CD8-positive, alpha-beta memory T cell (primary cell): Measurements from ENCODE around the gene LGI2. TPM values are rescaled to one million over a fixed set of nuclear protein-coding genes. Genes with fewer than 3 reads are reported as not detected.
"Not testable (repeated sequence)": the region's sequence is repeated elsewhere in the genome, so short reads cannot be mapped to it uniquely, and the experiment has no call there.

Experiments used
- CTCF ChIA-PET: fragments of 350-600 bp; sonication (Branson Sonifier 250); formaldehyde crosslinking; loops from one replicate; lab custom pipeline; 2021; ENCODE audit warnings: antibody characterized with exemption; lab: Charles Lee
- POLR2A ChIA-PET: fragments of 350-600 bp; sonication (Branson Sonifier 250); formaldehyde crosslinking; loops from one replicate; lab custom pipeline; 2021; ENCODE audit warnings: antibody characterized with exemption; lab: Charles Lee
- DNase-seq, 5 donors: peaks; one replicate each; pipeline versions ENCODE4 v3.0.0 to v3.0.0-alpha.2; 2020 to 2022; ENCODE audit warnings: mixed read lengths in 1 of 5
- H3K27ac ChIP-seq: one replicate; pipeline ENCODE4 v1.7.0; 2013; ENCODE audit warnings: low read depth, mild to moderate bottlenecking, low read length, moderate library complexity
- H3K27me3 ChIP-seq: 2 replicates; pipeline ENCODE4 v1.7.0; 2013; ENCODE audit warnings: low read length, mild to moderate bottlenecking; ENCODE audit not compliant: insufficient read depth, poor library complexity, severe bottlenecking
- H3K36me3 ChIP-seq: 2 replicates; pipeline ENCODE4 v1.7.0; 2013; ENCODE audit warnings: mild to moderate bottlenecking, low read length, moderate library complexity; ENCODE audit not compliant: insufficient read depth
- H3K4me1 ChIP-seq: 2 replicates; pipeline ENCODE4 v1.7.0; 2013; ENCODE audit warnings: mild to moderate bottlenecking, low read length, moderate library complexity; ENCODE audit not compliant: insufficient read depth
- H3K4me3 ChIP-seq: 2 replicates; pipeline ENCODE4 v1.7.0; 2013; ENCODE audit warnings: mild to moderate bottlenecking, low read length
- H3K9me3 ChIP-seq: 2 replicates; pipeline ENCODE4 v1.7.0; 2013; ENCODE audit warnings: mild to moderate bottlenecking, low read length
- H3K27ac Mint-ChIP-seq, 8 donors: one replicate each; pipeline ENCODE4 v1.8.0; 2020 to 2021; ENCODE audit warnings: mixed read lengths in 8 of 8, mild to moderate bottlenecking in 6 of 8, inconsistent platforms in 3 of 8, moderate library complexity in 3 of 8
- H3K27me3 Mint-ChIP-seq, 2 donors: one replicate each; pipeline ENCODE4 v1.8.0; 2020 to 2021; ENCODE audit warnings: mixed read lengths in 2 of 2, mild to moderate bottlenecking in 1 of 2, moderate library complexity in 1 of 2
- H3K36me3 Mint-ChIP-seq, 3 donors: one replicate each; pipeline ENCODE4 v1.8.0; 2020 to 2021; ENCODE audit warnings: mixed read lengths in 3 of 3, inconsistent platforms in 1 of 3, mild to moderate bottlenecking in 1 of 3
- H3K4me1 Mint-ChIP-seq, 3 donors: one replicate each; pipeline ENCODE4 v1.8.0; 2020 to 2021; ENCODE audit warnings: mixed read lengths in 3 of 3, inconsistent platforms in 1 of 3, mild to moderate bottlenecking in 1 of 3
- H3K4me3 Mint-ChIP-seq, 7 donors: one replicate each; pipeline ENCODE4 v1.8.0; 2020 to 2021; ENCODE audit warnings: mixed read lengths in 7 of 7, mild to moderate bottlenecking in 6 of 7, moderate library complexity in 4 of 7, inconsistent platforms in 2 of 7
- H3K9me3 Mint-ChIP-seq, 5 donors: one replicate each; pipeline ENCODE4 v1.8.0; 2020 to 2022; ENCODE audit warnings: mixed read lengths in 5 of 5, mild to moderate bottlenecking in 3 of 5, moderate library complexity in 2 of 5, inconsistent platforms in 1 of 5
- polyA plus RNA-seq: library from polyadenylated mRNA; unstranded; fragments of 300-500 nt; fragmentation: Illumina TruSeq; gene quantifications from one replicate; pipeline ENCODE4 v1.2.3, GENCODE V29; 2021
- total RNA-seq, 2 experiments: library from RNA; stranded (reverse); gene quantifications; one replicate each; pipeline ENCODE4 v1.2.3, GENCODE V29; 2021

Gene LGI2
- total and polyA plus RNA-seq, 3 experiments from 2014 or later: not detected

- ChIA-PET POLR2A (no interaction called here), CTCF (interaction anchor here (1.1 kb wide), 1 partner anchor 14 kb away, joined by 3 read pairs; no protein-coding TSS in a partner anchor)
- no peaks in the 10 kb centered on the region for H3K36me3 Mint-ChIP-seq
These were observed 37.6 kb upstream of the LGI2 start for GRCh38 chr4:25068386-25068785.

GRCh38 chr4:25065932-25066590, 35.3 kb upstream of the LGI2 start:
- no peak overlapping the region for H3K4me3 ChIP-seq
- POLR2A ChIA-PET: no interaction called here

More at GRCh38 chr4:25068386-25068785, 37.6 kb upstream of the LGI2 start:
- no peak overlapping the region for H3K27ac Mint-ChIP-seq
- no peak overlapping the region for H3K4me3 Mint-ChIP-seq
- no peaks in the 10 kb centered on the region for H3K36me3 ChIP-seq
- H3K4me3 ChIP-seq: no peak overlapping the region
- H3K4me1 ChIP-seq: no peaks in the 10 kb centered on the region
- DNase-seq: no peak
- H3K27me3 ChIP-seq: no peaks in the 10 kb centered on the region
- H3K27ac ChIP-seq: no peak overlapping the region
- no peaks in the 10 kb centered on the region for H3K4me1 Mint-ChIP-seq
- H3K9me3 ChIP-seq: no peaks in the 10 kb centered on the region
- peaks cover 0 to 7% (median 0%) of the 10 kb centered on the region in 5 donors for H3K9me3 Mint-ChIP-seq
- peaks cover 10 to 29% of the 10 kb centered on the region in 2 donors for H3K27me3 Mint-ChIP-seq

GRCh38 chr4:25065431-25065858, 34.7 kb upstream of the LGI2 start:
- Mint-ChIP-seq H3K4me3 (no peak overlapping the region), H3K4me1 (no peaks in the 10 kb centered on the region), H3K9me3 (peaks cover 0 to 5% (median 0%) of the 10 kb centered on the region in 5 donors), H3K36me3 (no peaks in the 10 kb centered on the region), H3K27me3 (peaks cover 10 to 28% of the 10 kb centered on the region in 2 donors), H3K27ac (no peak overlapping the region)
- CTCF ChIA-PET: no interaction called here
- no peaks in the 10 kb centered on the region for H3K4me1 ChIP-seq
- H3K27me3 ChIP-seq: no peaks in the 10 kb centered on the region
- H3K36me3 ChIP-seq: no peaks in the 10 kb centered on the region
- no peak overlapping the region for H3K4me3 ChIP-seq
- POLR2A ChIA-PET: no interaction called here
- no peak overlapping the region for H3K27ac ChIP-seq
- H3K9me3 ChIP-seq: no peaks in the 10 kb centered on the region
- no peak for DNase-seq

More at GRCh38 chr4:25065932-25066590, 35.3 kb upstream of the LGI2 start:
- Mint-ChIP-seq H3K36me3 (no peaks in the 10 kb centered on the region), H3K27me3 (peaks cover 10 to 29% of the 10 kb centered on the region in 2 donors), H3K27ac (no peak overlapping the region), H3K9me3 (peaks cover 0 to 5% (median 0%) of the 10 kb centered on the region in 5 donors), H3K4me3 (no peak overlapping the region), H3K4me1 (no peaks in the 10 kb centered on the region)
- H3K27ac ChIP-seq: no peak overlapping the region
- no peak for DNase-seq
- H3K4me1 ChIP-seq: no peaks in the 10 kb centered on the region
- no peaks in the 10 kb centered on the region for H3K36me3 ChIP-seq
- H3K27me3 ChIP-seq: no peaks in the 10 kb centered on the region
- no peaks in the 10 kb centered on the region for H3K9me3 ChIP-seq
- CTCF ChIA-PET: no interaction called here

- peaks cover 10 to 27% of the 10 kb centered on the region in 2 donors for H3K27me3 Mint-ChIP-seq
- H3K4me3 ChIP-seq, POLR2A ChIA-PET, H3K9me3 ChIP-seq, H3K36me3 Mint-ChIP-seq, H3K27me3 ChIP-seq, H3K4me3 Mint-ChIP-seq, H3K36me3 ChIP-seq, H3K4me1 ChIP-seq, DNase-seq, CTCF ChIA-PET, H3K9me3 Mint-ChIP-seq, H3K27ac Mint-ChIP-seq, H3K4me1 Mint-ChIP-seq, H3K27ac ChIP-seq: not testable (repeated sequence)
These were observed 33.7 kb upstream of the LGI2 start for GRCh38 chr4:25064447-25064846.

GRCh38 chr4:25063116-25063515, 32.4 kb upstream of the LGI2 start:
- Mint-ChIP-seq H3K27ac (no peak overlapping the region), H3K9me3 (peaks cover 0 to 5% (median 0%) of the 10 kb centered on the region in 5 donors), H3K4me3 (no peak overlapping the region), H3K27me3 (peaks cover 11 to 22% of the 10 kb centered on the region in 2 donors), H3K36me3 (no peaks in the 10 kb centered on the region), H3K4me1 (no peaks in the 10 kb centered on the region)
- POLR2A ChIA-PET: no interaction called here
- no peaks in the 10 kb centered on the region for H3K9me3 ChIP-seq
- H3K36me3 ChIP-seq: no peaks in the 10 kb centered on the region
- no peak for DNase-seq
- H3K27me3 ChIP-seq: no peaks in the 10 kb centered on the region
- no peaks in the 10 kb centered on the region for H3K4me1 ChIP-seq
- CTCF ChIA-PET: no interaction called here
- H3K27ac ChIP-seq: no peak overlapping the region
- H3K4me3 ChIP-seq: no peak overlapping the region

GRCh38 chr4:25062098-25062497, 31.4 kb upstream of the LGI2 start:
- ChIA-PET CTCF (no interaction called here), POLR2A (no interaction called here)
- H3K4me1 Mint-ChIP-seq: no peaks in the 10 kb centered on the region
- Histone ChIP-seq H3K9me3 (no peaks in the 10 kb centered on the region), H3K36me3 (no peaks in the 10 kb centered on the region), H3K4me3 (no peak overlapping the region), H3K27ac (no peak overlapping the region), H3K4me1 (no peaks in the 10 kb centered on the region), H3K27me3 (no peaks in the 10 kb centered on the region)
- no peaks in the 10 kb centered on the region for H3K36me3 Mint-ChIP-seq
- H3K27ac Mint-ChIP-seq: no peak overlapping the region
- H3K9me3 Mint-ChIP-seq: peaks cover 0 to 3% (median 0%) of the 10 kb centered on the region in 5 donors
- H3K27me3 Mint-ChIP-seq: peaks cover 13 to 23% of the 10 kb centered on the region in 2 donors
- H3K4me3 Mint-ChIP-seq: no peak overlapping the region
- DNase-seq: no peak

GRCh38 chr4:25061602-25062001, 30.9 kb upstream of the LGI2 start:
- ChIA-PET POLR2A (no interaction called here), CTCF (no interaction called here)
- no peaks in the 10 kb centered on the region for H3K36me3 Mint-ChIP-seq
- no peak overlapping the region for H3K4me3 Mint-ChIP-seq
- Histone ChIP-seq H3K4me1 (no peaks in the 10 kb centered on the region), H3K27ac (no peak overlapping the region), H3K36me3 (no peaks in the 10 kb centered on the region), H3K9me3 (no peaks in the 10 kb centered on the region), H3K4me3 (no peak overlapping the region), H3K27me3 (no peaks in the 10 kb centered on the region)
- DNase-seq: no peak
- peaks cover 11 to 25% of the 10 kb centered on the region in 2 donors for H3K27me3 Mint-ChIP-seq
- peaks cover 0 to 2% (median 0%) of the 10 kb centered on the region in 5 donors for H3K9me3 Mint-ChIP-seq
- no peak overlapping the region for H3K27ac Mint-ChIP-seq
- H3K4me1 Mint-ChIP-seq: no peaks in the 10 kb centered on the region

- Mint-ChIP-seq H3K9me3 (peaks cover 0 to 2% (median 0%) of the 10 kb centered on the region in 5 donors), H3K4me1 (no peaks in the 10 kb centered on the region), H3K4me3 (no peak overlapping the region), H3K27ac (no peak overlapping the region), H3K27me3 (peaks cover 11 to 25% of the 10 kb centered on the region in 2 donors), H3K36me3 (no peaks in the 10 kb centered on the region)
- DNase-seq: no peak
- H3K4me1 ChIP-seq: no peaks in the 10 kb centered on the region
- H3K4me3 ChIP-seq: no peak overlapping the region
- H3K36me3 ChIP-seq: no peaks in the 10 kb centered on the region
- no peaks in the 10 kb centered on the region for H3K9me3 ChIP-seq
- ChIA-PET POLR2A (no interaction called here), CTCF (no interaction called here)
- H3K27ac ChIP-seq: no peak overlapping the region
- H3K27me3 ChIP-seq: no peaks in the 10 kb centered on the region
These were observed 30.2 kb upstream of the LGI2 start for GRCh38 chr4:25060963-25061340.
